GM18861 (cell line): ENCODE measurements around the gene PAF1.

ENCODE experiments used
- ATAC-seq: cut with Tn5 transposase; IDR thresholded peaks from one replicate; pipeline ENCODE4 v1.9.1; 2021; ENCODE audit not compliant: unreplicated experiment

Gene PAF1

DNA sequence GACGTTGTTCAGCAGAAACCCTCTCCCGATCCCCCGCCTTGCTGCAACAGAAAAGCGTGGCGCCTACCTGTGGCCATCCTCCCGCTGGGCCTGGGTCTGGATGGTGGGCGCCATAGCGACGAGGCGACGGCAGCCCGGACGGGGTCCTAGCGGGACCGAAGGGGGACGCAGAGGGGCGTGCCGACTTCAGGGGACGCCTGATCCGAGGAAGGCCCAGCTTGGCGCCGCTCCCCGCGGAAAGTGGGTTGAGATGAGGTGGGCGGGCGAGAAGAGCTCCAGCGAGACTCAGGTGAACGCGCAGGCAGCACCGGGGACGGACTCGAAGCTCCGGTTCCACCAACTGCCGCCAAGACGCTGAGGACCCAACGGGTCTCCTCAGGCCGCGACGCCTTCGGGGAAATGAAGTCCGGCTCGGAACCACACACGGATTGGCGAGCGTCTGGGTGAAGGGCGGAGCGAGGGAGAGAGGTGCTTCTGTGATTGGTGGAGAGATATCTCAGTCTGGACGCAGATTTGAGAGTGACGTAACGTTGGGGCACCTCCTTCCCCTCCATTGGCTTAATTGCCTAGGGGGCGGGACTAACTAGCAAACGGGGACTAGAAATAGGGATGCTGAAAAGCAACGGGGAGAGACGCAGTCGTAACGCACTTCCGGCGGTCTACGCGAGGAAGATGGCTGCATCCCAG lies at the start of gene PAF1, which contains the start of gene MED29:
Gene PAF1 (minus strand): TSS at position 356 of the 687 bp plus-strand sequence. CDS start 242 bp downstream, at position 114.
Gene MED29 (plus strand): TSS at position 628 of the 687 bp plus-strand sequence. CDS start 45 bp downstream, at position 673.
- peak; percentile 86 for ATAC-seq

DNA sequence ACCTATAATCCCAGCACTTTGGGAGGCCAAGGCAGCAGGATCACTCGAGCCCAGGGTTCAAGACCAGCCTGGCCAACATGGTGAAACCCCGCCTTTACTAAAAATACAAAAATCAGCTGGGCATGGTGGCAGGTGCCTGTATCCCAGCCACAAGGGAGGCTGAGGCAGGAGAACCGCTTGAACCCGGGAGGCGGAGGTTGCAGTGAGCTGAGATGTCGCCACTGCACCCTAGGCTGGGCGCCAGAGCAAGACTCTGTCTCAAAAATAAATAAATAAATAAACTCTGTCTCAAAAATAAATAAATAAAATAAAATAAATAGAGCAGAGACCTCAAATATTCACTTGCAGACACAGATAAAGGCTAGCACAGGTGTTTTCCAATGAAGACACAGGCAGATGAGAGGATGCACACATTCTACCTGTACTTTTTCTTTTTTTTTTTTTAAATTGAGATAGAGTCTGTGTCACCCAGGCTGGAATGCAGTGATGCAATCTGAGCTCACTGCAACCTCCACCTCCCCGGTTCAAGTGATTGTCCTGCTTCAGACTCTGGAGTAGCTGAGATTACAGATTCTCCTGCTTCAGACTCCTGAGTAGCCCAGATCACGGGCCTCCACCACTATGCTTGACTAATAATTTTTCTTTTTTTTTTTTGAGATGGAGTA lies 47.5 kb upstream of the PAF1 start:
- ATAC-seq, result no peak

DNA sequence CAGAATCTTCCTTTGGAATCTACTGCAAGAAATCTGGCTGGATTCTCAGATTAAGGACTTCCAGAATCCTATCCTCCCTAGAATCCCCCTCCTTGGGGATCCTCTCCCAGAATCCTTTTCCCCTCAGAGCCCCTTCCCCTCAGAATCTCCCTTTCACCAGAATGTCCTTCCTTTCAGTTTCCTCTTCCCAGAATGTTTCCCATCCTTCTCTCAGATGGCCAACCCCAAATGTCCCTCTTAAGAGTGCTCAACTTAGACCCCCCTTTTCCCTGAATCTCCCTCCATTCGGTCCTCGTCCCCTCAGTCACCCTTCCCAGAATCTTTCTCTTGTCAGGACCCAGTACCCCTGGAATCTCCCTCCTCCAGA lies 45.4 kb upstream of the PAF1 start:
- ATAC-seq, result no peak

DNA sequence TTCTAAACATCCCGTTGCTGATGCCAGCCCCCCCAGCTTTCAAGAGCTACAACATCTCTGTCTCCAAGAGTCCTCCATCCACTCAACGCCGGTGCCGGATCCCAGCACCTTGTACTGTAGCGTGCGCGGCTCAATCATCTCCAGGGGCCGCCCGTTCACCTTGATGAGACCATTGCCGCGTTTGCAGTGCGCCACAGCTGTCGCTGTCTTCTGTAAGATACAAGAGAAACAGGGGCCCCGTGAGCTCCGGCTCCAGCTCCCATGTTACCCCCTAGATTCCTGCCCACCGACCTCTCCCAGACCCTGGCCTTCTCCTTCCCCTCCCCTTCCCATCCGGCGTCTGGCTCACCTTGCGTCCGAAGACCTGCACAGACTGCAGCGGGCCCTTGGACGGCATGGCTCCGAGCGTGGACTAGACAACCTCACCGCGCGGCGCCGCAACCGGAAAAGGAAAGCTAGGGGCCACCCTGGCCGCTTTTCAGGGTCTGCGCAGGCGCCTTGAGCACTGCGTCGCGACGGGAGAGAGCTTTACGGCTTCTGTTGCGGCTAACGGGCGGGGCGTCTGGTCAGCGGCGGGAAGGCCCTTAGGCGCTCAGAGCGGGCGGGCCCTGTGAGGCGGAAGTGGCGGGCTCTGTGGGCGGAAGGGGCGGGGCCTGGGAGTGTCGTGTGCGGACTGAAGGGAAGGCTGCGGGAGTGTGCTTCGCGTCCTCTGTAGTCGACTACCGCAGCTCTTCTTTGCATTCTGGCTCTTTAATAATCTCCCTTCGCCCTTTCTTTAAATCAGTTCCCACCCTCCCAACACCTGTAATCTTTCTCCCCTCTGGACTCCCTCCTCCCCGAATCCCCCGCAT lies 44.8 kb upstream of the PAF1 start, which contains the start of gene RPS16:
Gene RPS16 (minus strand): TSS at position 451 of the 851 bp plus-strand sequence. CDS start 54 bp downstream, at position 397.
- peak; percentile 62 for ATAC-seq

DNA sequence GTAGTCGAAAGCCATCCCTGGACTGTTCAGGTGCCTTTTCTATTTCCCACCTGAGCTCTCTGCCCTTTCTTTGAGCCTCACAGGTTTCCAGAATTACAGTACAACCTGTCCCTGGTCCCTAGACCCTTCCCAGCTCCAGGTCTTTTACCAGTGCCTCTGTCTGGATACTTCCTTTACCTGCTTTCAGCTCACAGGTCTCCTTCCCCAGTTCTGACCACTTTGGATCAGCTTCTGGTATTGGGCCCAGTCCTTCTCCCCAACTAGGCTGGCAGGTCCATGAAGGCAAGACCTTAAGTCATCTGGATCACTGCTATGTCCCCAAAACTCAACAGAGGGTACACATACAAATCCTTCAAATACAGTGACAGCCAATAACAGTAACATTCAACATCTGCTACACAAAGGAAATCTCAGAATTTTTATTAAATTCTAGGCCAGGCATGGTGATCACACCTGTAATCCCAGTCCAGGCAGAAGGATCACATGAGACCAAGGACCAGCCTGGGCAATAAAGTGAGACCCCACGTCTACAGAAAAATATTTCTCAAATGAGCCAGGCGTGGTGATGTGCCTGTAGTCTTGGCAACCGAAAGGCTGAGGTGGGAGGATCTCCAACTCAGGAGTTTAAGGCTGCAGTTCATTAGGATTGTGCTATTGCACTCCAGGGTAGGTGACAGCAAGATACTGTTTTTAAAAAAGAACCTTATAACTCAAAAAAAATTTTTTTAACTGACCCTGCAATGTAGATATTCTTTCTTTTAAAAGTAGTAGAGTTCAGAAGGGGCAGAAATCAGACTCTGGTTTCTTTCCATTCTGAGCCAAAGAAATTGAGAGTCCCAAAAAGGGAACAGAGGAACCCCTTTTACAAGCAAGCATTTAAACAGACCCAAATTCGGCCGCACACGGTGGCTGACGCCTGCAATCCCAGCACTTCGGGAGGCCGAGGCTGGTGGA lies 43.5 kb upstream of the PAF1 start:
- no peak for ATAC-seq

DNA sequence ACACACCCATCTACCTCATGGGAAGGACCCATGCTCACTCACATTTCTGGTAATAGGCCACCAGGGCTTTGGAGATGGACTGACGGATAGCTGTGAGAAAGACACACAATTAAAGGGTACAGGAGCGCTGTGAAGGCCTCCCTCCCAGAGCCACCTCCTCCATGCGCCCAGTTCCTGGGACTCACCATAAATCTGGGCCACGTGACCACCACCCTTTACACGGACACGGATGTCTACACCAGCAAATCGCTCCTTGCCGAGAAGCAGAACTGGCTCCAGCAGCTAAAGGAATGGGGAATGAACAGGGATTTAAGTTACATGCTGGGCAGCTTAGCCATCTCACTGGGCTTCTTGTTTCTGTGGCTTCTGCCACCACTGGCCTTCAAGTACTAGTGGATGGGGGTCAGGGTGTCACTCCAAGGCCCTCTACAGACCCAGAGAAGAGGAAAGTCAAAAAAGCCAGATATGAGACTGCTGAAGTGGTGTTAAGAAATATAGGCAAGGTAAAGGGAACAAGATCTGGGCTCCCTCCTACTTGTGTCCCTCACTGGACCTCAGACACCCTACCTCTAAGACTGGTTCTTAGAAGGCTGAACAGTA lies 42.7 kb upstream of the PAF1 start:
- no peak for ATAC-seq

DNA sequence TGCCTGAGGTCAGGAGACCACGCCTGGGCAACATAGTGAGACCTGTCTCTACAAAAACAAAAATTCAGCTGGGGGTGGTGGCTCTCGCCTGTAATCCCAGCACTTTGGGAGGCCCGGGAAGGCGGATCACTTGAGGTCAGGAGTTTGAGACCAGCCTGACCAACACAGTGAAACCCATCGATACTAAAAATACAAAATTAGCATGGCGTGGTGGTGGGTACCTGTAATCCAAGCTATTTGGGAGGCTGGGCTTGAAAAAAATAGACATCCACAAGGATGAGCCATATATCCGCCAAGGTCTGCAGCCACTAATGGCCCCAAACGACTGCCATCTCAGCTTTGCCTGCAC lies 41.7 kb upstream of the PAF1 start:
- ATAC-seq, result no peak

DNA sequence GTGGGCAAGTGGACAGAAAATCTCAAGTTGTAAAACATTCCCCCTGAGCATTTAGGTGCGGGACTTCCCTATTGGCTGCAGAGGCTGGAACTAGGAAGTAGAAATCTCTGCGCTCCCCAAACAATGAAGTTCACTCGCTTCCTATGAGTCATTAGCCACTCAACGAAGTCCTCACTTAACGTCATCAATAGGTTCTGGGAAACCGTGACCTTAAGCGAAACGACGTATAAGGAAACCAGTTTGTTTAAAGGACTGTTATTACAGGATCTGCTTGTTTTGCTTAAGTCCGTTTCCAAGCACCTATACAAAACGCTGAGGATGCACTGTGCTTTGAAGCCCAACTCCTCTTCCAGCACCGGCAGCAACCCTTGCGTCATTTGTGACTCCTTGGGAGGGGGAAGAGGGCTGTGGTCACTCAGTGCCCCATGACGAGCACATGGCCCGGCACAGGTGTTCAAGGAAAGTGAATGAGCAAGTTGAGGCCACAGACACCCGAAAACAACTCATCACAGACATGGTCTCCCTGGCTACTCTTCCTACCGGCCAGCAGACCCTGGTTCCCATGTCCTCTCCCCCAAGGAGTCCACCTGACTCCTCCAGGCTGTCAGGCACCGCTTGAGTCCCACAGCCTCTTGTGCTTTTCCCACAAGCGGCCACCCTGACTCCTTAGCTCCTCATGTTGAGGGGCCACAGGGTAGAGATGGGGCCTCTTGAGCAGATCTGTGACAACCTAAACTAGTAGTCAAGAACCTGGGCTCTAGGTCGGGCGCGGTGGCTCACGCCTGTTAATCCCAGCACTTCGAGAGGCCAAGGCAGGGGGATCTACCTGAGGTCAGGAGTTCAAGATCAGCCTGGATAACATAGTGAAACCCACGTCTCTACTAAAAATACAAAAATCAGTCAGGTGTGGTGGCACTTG lies 40.0 kb upstream of the PAF1 start:
- peak; percentile 59 for ATAC-seq

DNA sequence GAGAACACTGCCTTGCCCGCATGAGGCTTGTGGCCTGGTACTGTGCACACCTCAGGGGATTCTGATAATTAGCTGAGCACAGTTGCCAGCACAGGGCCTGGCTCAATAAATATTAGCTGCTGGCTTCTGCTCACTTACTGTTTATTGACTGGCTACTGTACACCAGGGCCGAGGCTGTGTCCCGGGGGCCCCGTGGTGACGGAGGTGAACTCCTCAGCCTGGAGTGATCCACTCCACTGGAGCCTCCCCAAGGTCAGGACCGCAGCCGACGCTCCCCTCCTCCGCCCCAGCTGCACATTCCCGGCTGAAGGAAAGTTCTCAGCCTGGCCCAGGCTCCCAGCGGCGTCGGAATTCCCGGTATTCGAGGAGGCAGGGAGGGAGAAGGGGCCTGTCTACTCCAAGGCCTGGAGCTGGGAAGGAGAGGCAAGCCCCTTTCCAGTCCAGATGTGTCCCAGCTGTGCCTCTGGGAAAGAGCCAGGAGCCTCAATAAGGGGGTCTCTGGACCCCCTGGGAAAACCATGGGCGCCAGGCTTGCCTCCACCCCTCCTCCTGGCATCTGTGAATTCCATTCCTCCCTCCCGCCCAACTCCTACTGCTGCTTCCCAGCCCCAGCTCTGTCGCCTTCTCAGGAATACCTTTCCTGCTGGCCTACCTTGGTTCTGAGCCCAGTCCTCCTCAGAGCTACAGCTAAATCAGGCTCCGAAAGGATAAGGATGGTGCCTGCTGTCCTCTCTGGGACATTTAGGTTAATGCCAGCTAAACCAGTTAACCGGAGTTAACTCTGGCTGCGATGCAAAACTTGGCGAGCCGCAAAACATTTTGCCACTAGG lies 37.6 kb upstream of the PAF1 start:
- ATAC-seq, result no peak

DNA sequence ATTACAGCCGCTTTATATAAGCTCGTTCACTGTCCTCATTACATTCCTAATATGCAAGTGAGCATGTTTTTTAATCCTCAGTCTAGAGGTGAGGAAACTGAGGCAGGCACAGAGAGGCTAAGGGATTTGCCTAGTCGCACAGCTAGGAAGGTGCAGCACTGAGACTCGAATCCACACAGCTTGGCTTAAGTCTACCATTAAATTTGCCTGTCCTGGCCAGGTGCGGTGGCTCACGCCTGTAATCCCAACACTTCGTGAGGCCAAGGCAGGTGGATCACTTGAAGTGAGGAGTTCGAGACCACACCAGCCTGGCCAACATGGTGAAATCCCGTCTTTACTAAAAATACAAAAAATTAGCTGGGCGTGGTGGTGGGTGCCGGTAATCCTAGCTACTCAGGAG lies 36.8 kb upstream of the PAF1 start:
- no peak for ATAC-seq

DNA sequence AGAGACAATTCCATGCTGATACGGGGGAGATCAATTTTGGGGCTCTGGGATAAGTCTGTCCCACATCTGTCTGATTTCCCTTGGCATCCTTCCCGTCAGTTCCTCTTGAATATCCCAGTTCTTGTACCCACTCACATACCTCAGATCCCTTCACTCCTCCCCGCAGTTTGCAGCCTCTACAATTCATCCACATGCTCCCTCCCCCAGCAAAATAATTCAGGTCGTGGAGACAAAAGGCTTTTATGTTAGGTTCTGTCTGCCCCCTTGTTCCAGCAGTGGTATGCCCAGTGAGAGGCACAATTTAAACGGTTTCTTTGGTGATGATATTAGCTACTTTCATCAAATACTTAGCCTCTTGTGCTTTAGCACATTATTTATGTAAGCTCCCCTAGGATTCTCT lies 35.3 kb upstream of the PAF1 start:
- no peak for ATAC-seq

DNA sequence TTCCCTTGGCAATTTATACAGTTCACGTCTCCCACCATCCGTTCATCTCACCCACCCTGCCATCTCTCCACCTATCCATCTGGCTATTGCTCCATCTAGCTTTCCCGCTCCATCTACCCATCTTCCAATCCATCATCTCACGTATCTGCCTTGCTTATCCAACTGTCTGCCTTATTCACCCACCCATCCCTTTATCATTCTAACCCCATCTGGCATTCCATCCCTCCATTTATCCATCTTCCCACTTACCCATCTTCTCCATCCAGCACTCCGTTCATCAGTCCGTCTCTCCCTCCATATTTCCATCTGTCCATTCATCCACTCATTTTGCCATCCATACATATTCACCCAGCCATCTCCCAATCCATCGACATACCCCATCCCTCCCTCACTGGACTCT lies 34.8 kb upstream of the PAF1 start:
- ATAC-seq, result no peak

DNA sequence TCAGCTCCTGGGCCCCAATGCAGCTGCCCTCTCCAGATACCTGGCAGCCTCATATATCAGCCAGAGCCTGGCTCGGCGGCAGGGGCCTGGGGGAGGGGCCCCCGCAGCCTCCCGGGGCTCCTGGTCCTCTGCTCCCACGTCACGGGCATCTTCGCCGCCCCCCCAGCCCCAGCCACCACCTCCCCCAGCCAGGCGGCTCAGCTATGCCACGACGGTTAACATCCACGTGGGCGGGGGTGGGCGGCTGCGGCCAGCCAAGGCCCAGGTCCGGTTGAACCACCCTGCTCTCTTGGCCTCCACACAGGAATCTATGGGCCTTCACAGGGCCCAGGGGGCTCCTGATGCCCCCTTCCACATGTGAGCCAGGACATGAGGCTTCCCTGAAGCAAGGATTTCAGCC lies 34.0 kb upstream of the PAF1 start:
- no peak for ATAC-seq

DNA sequence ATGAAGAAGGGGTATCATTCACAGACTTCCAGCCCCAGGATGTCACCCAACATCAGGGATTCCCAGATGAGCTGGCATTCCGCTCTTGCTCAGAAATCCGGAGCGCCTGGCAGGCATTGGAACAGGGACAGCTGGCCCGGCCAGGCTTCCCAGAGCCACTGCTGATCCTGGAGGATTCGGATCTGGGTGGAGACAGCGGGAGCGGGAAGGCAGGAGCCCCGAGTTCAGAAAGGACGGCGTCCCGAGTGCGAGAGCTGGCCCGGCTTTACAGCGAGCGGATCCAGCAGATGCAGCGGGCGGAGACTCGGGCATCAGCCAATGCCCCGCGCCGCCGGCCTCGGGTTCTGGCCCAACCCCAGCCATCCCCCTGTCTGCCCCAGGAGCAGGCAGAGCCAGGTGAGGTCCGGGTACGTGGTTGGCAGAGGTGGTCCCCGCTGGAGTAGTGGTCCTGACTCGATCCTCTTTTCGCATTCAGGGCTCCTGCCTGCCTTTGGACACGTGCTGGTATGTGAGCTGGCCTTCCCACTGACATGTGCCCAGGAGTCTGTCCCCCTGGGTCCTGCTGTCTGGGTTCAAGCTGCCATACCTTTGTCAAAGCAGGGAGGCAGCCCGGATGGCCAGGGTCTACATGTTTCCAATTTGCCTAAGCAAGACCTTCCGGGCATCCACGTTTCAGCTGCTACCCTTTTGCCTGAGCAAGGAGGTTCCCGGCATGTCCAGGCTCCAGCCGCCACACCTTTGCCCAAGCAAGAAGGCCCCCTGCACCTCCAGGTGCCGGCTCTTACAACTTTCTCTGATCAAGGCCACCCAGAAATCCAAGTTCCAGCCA lies 32.6 kb upstream of the PAF1 start:
- no peak for ATAC-seq

DNA sequence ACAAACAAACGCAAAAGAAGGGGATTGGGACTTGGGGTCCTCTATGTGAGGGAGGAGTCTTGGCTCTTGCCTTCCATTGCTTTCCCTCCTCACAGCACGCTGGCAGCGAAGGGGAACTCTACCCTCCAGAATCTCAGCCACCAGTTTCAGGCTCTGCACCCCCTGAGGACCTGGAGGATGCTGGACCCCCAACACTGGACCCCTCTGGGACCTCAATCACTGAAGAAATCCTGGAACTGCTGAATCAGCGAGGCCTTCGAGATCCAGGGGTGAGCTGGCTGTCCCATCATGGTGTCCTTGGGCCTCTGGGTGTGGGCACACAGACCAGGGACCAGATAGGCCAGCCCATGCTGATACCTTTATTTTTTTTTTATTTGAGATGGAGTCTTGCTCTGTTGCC lies 31.1 kb upstream of the PAF1 start:
- ATAC-seq, result no peak

DNA sequence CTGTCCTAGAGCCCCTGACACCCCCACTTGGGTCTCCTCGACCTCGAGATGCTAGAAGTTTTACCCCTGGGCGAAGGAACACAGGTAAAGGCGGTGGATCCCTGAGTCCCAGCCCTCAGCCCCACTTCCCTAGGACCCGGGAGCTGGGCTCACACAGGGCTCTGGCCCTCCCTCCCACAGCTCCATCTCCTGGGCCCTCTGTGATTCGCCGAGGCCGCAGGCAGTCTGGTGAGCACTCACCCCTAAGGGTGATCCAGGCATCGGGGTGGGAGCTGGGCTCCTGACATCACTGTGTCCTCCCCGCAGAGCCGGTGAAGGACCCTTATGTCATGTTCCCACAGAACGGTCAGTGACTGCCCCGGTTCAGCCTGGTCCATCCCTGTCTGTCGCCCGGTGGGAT lies 29.9 kb upstream of the PAF1 start:
- ATAC-seq, result no peak

DNA sequence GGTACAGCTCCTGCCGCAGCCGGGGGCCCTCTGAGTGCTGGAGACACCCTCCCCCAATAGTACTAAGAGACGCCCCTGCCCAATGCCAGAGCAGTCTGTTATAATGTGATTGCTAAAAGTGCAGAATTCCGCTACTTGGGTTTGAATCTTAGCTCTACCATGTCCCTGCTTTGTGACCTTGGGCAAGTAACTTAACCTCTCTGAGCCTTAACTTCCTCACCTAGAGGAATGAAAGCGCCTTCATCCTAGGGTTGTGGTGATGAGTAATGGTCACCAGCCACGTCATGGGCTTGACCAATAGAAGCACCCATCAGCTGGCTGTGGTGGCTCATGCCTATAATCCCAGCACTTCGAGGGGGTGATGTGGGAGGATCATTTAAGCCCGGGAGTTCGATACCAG lies 28.1 kb upstream of the PAF1 start:
- ATAC-seq, result no peak
